Astrocyte of the cerebellum (primary cell): ENCODE measurements around the gene TEX35.

ENCODE experiments used
- DNase-seq: peaks from one replicate; pipeline ENCODE4 v3.0.0-alpha.2; 2011; ENCODE audit warnings: low read depth
- H3K4me3 ChIP-seq: 2 replicates; pipeline ENCODE4 v1.5.1; 2011; ENCODE audit warnings: mild to moderate bottlenecking, low read depth, low read length, moderate library complexity
- CTCF ChIP-seq: IDR thresholded peaks from 2 replicates; pipeline ENCODE4 v1.5.1; 2012; ENCODE audit warnings: low read length, low read depth, moderate library complexity, mild to moderate bottlenecking; ENCODE audit errors: missing control alignments
- in situ Hi-C: cut with HindIII; loops from 2 replicates; pipeline ENCODE4 v1.10.0; 2017; ENCODE audit warnings: low sequenced_read_pairs

The TEX35 gene

DNA sequence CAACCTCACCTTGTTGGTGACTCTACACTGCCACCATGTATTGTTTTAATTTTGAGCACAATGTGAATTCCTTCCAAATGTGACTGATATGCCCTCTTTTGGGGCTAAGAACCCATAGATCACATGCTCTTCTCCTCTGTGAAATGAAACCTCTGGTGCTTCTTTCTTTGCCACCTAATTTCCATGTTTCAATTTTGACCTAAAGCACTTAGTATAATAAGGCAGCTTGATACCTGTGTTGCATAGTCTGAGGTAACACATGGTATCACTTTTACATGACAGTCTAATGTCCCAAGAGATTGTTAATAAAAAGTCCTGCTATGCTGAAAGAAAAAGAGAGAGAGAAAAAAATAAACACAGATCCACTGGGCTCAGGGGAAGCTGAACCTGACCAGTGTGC, 40.4 kb upstream of the TEX35 start:
- no peak for TF ChIP-seq CTCF
- in situ Hi-C loops, result loop anchor here (10.0 kb wide), 1 partner anchor 148 kb away; no protein-coding TSS in a partner anchor
- no peak overlapping the region for H3K4me3 ChIP-seq
- DNase-seq, result no peak

GRCh38 chr1:178477373-178477772, 35.5 kb upstream of the TEX35 start:
- in situ Hi-C loops, result loop anchor here (10.0 kb wide), 1 partner anchor 153 kb away; no protein-coding TSS in a partner anchor
- H3K4me3 ChIP-seq, result no peak overlapping the region
- TF ChIP-seq CTCF, result no peak
- no peak for DNase-seq

- in situ Hi-C loops, result loop anchor here (10.0 kb wide), 1 partner anchor 153 kb away; no protein-coding TSS in a partner anchor
- TF ChIP-seq CTCF, result no peak
Measured at GRCh38 chr1:178477841-178478240, 35.1 kb upstream of the TEX35 start.

DNA sequence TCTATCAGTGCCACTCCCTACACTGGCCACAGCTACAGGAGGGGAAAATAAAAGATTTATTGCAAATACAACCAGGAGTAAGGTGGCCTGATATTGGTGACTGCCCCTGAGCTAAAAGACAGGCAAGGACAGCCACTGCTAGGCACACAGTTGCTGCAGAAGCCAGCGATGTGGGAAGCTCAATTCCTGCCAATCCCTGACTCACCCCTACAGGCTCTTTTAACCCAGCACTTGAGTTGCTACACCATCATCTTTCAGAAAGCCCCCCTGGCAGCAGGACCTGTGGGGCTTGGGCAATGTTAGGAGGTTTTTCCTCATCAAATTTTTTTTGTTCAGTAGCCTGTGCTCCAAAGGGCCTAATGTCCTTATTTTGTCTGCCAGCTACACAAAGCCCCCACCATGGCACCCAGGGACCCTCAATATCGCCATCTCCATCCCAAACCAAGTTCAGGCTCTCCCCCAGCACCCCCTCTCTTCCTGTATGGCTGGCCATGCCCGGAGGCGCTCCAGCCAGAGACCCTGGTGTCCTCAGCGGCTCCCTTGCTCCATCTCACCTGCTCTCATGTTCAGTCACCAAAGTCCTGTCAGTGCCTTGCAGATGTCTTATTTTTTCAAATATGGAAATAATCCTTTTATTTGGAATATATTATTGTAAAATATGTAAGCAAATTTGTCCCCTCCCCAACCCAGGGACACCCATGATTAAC, 29.5 kb upstream of the TEX35 start:
- no peak for DNase-seq
- H3K4me3 ChIP-seq, result no peak overlapping the region
- no peak for TF ChIP-seq CTCF
- in situ Hi-C loops, result no loop called here

More at GRCh38 chr1:178477841-178478240, 35.1 kb upstream of the TEX35 start:
- no peak for DNase-seq
- no peak overlapping the region for H3K4me3 ChIP-seq

GRCh38 chr1:178484698-178485225, 28.1 kb upstream of the TEX35 start:
- in situ Hi-C loops, result no loop called here
- no peak for TF ChIP-seq CTCF
- DNase-seq, result no peak
- no peak overlapping the region for H3K4me3 ChIP-seq

- no peak for TF ChIP-seq CTCF
- in situ Hi-C loops, result no loop called here
- DNase-seq, result no peak
- H3K4me3 ChIP-seq, result no peak overlapping the region
Measured at GRCh38 chr1:178485541-178485981, 27.3 kb upstream of the TEX35 start.
